GM21619 (cell line): ENCODE results near the gene IRGQ.

ENCODE experiments used
- ATAC-seq: cut with Tn5 transposase; IDR thresholded peaks from one replicate; pipeline ENCODE4 v1.9.1; 2021; ENCODE audit not compliant: unreplicated experiment

IRGQ gene

GRCh38 chr19:43545276-43545675 lies 50.7 kb downstream of the IRGQ start:
- no peak for ATAC-seq

- no peak for ATAC-seq
Measured at GRCh38 chr19:43544077-43544476, 51.9 kb downstream of the IRGQ start.

- ATAC-seq = no peak
Measured at GRCh38 chr19:43541920-43542650, 53.8 kb downstream of the IRGQ start.

DNA sequence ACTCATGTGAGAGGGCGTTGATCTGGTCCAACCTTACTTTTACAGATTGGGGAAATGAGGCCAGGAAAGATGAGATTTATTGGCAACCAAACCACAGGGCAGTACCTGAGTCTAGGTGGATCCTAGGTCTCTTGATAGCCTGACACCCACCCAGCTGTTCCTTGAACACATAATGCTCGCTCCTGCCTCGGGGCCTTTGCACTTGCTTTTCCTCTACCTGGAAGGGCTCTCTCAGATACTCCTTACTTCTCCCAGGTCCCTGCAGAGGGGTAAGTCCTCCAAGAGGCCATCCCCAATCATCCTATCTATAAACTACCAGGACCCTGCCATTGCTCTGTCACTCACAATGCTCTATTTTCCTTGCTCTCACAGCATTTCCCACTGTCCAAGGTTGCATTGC lies 55.6 kb downstream of the IRGQ start:
- no peak for ATAC-seq

DNA sequence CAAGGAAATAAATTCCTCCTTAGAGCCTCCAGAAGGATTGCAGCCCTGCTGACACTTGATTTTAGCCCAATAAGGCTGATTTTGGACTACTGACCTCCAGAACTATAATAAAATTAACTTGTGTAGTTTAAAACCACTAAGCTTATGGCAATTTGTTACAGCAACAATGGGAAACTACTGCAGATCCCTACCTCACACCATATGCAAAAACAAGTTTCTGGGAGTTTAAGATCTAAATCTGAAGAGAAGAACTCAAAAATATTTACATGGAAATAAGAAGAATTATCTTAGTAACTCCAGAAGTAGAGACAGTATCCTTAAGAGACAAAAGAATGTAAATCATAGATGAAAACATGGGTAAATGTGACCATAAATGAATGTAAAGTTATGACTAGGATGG lies 57.0 kb downstream of the IRGQ start:
- ATAC-seq = no peak

GRCh38 chr19:43534816-43535761 lies 60.8 kb downstream of the IRGQ start:
- no peak for ATAC-seq
